RPMI8226 (cell line): ENCODE data around the gene IFIT3.
A peak's percentile ranks its signal among the peaks of the same experiment; 100 is the strongest.
"Not testable (repeated sequence)": the region's sequence is repeated elsewhere in the genome, so short reads cannot be mapped to it uniquely, and the experiment has no call there.

ENCODE experiments used
- DNase-seq: peaks from one replicate; pipeline ENCODE4 v3.0.0-alpha.2; 2015

The IFIT3 gene

GRCh38 chr10:89327803-89328441, at the start of gene IFIT3:
IFIT3 (plus strand) TSS chr10:89327997; CDS start chr10:89328074, 77 bp downstream.
- no peak for DNase-seq

- DNase-seq = no peak
Measured at GRCh38 chr10:89278034-89278535, 49.7 kb upstream of the IFIT3 start.

- no peak for DNase-seq
Measured at GRCh38 chr10:89278900-89279392, 48.9 kb upstream of the IFIT3 start.

- no peak for DNase-seq
Measured at GRCh38 chr10:89279421-89279869, 48.4 kb upstream of the IFIT3 start.

- no peak for DNase-seq
Measured at GRCh38 chr10:89280508-89280907, 47.3 kb upstream of the IFIT3 start.

- no peak for DNase-seq
Measured at GRCh38 chr10:89281606-89282395, 46.0 kb upstream of the IFIT3 start.

GRCh38 chr10:89283025-89283935, 44.5 kb upstream of the IFIT3 start:
- no peak for DNase-seq

- DNase-seq = no peak
Measured at GRCh38 chr10:89283936-89284475, 43.8 kb upstream of the IFIT3 start.

GRCh38 chr10:89284711-89285110, 43.1 kb upstream of the IFIT3 start:
- not testable (repeated sequence) for DNase-seq

- not testable (repeated sequence) for DNase-seq
Measured at GRCh38 chr10:89285303-89285702, 42.5 kb upstream of the IFIT3 start.

GRCh38 chr10:89294721-89295239, 33.0 kb upstream of the IFIT3 start:
- no peak for DNase-seq

GRCh38 chr10:89295597-89295996, 32.2 kb upstream of the IFIT3 start:
- DNase-seq = no peak

- peak; percentile 17 for DNase-seq
Measured at GRCh38 chr10:89296220-89296648, 31.6 kb upstream of the IFIT3 start.

- DNase-seq = no peak
Measured at GRCh38 chr10:89297356-89297755, 30.4 kb upstream of the IFIT3 start.

- DNase-seq = no peak
Measured at GRCh38 chr10:89297791-89298190, 30.0 kb upstream of the IFIT3 start.

GRCh38 chr10:89299031-89299430, 28.8 kb upstream of the IFIT3 start:
- DNase-seq = no peak

GRCh38 chr10:89301232-89301631, 26.6 kb upstream of the IFIT3 start:
- peak; percentile 45 for DNase-seq

GRCh38 chr10:89301721-89302445, 25.9 kb upstream of the IFIT3 start, which contains the start of gene IFIT2:
IFIT2 (plus strand) TSS chr10:89302046; CDS start chr10:89302124, 78 bp downstream.
- peak; percentile 72 for DNase-seq

GRCh38 chr10:89302625-89303024, 25.2 kb upstream of the IFIT3 start:
- DNase-seq = no peak

GRCh38 chr10:89303161-89303560, 24.6 kb upstream of the IFIT3 start:
- no peak for DNase-seq

GRCh38 chr10:89304026-89304425, 23.8 kb upstream of the IFIT3 start:
- DNase-seq = no peak
